Peyer's patch (tissue), 4 donors: ENCODE measurements around the gene PDSS2.

ENCODE experiments used
- POLR2A ChIP-seq, 2 donors: fragments of 450-650 bp; IDR thresholded peaks; one replicate each; pipeline ENCODE4 v1.5.1; 2017; ENCODE audit warnings: antibody characterized with exemption in 2 of 2, mild to moderate bottlenecking in 2 of 2, moderate library complexity in 2 of 2
- TF ChIP-seq, protein P1 (sequence below), 6 experiments: fragments of 450-650 bp in 4 of 6; fragments of 200-600 bp in 2 of 6; sonication (generic) in 1 of 6; IDR thresholded peaks; one replicate each; pipeline ENCODE4 v1.5.1; 2017 to 2019; ENCODE audit warnings: antibody characterized with exemption in 6 of 6, mild to moderate bottlenecking in 3 of 6, moderate library complexity in 1 of 6

DNA sequence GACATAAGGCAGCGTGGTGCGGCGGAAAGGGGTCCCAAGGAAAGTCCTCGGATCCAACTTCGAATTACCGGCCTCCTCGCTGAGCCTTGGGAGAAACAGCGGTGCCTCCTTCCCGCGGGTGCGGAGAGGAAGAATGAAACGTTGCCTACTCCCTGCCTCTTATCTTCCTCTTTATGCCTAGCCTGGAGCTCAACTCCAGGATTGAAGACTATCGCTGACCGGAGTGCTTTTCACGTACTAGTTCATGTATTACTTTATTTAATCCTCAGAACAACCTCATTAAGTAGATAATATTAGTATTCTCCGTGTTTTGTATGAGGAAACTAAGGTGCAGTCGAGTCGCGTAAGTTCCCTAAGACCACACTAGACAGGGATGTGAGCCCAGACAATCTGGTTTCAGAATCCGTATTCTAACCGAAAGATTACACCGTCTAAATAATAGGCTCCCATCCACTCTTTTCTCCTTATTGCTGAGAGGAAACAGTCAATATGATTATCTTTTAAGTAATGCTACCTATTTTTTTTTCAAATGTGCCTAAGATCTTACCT lies 793 bp upstream of the PDSS2 start:
- TF ChIP-seq, protein P1, sequence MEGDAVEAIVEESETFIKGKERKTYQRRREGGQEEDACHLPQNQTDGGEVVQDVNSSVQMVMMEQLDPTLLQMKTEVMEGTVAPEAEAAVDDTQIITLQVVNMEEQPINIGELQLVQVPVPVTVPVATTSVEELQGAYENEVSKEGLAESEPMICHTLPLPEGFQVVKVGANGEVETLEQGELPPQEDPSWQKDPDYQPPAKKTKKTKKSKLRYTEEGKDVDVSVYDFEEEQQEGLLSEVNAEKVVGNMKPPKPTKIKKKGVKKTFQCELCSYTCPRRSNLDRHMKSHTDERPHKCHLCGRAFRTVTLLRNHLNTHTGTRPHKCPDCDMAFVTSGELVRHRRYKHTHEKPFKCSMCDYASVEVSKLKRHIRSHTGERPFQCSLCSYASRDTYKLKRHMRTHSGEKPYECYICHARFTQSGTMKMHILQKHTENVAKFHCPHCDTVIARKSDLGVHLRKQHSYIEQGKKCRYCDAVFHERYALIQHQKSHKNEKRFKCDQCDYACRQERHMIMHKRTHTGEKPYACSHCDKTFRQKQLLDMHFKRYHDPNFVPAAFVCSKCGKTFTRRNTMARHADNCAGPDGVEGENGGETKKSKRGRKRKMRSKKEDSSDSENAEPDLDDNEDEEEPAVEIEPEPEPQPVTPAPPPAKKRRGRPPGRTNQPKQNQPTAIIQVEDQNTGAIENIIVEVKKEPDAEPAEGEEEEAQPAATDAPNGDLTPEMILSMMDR (IDR thresholded peaks at IDR 0.05): no peak
- TF ChIP-seq POLR2A (IDR thresholded peaks at IDR 0.05): no peak
